PC-9 (cell line): ENCODE results near the gene TROAP. TPM values are rescaled to one million over a fixed set of nuclear protein-coding genes. Genes with fewer than 3 reads are reported as not detected.

Source experiments
- BruUV-seq: library from RNA; stranded (reverse); fragments of 400-500 nt; replicated peaks from 2 replicates; lab custom pipeline; 2021; lab: Mats Ljungman, UMichigan
- CTCF ChIA-PET: fragments of 300-600 bp; sonication (Branson Sonifier 250); formaldehyde crosslinking; loops from one replicate; lab custom pipeline; 2022; ENCODE audit warnings: antibody characterized with exemption; lab: Charles Lee
- POLR2A ChIA-PET: fragments of 300-600 bp; sonication (Branson Sonifier 250); formaldehyde crosslinking; loops from one replicate; lab custom pipeline; 2022; ENCODE audit warnings: antibody characterized with exemption; ENCODE audit not compliant: unreplicated experiment; lab: Charles Lee
- DNase-seq, 2 experiments: peaks; one replicate each; pipeline versions ENCODE4 v3.0.0 to v3.0.0-alpha.2; 2015 to 2022; ENCODE audit warnings: mixed read lengths in 1 of 2
- H2AFZ ChIP-seq: fragments of 200-600 bp; sonication (generic); 2 replicates; pipeline ENCODE4 v1.8.1; 2017; ENCODE audit warnings: antibody characterized with exemption
- H3F3A ChIP-seq: fragments of 200-600 bp; sonication (generic); 2 replicates; pipeline ENCODE4 v1.8.1; 2017; ENCODE audit warnings: antibody characterized with exemption, mild to moderate bottlenecking, low read depth; ENCODE audit not compliant: insufficient read depth
- H3K27ac ChIP-seq: fragments of 200-600 bp; sonication (generic); 2 replicates; pipeline ENCODE4 v1.6.1; 2016; ENCODE audit warnings: mixed run types
- H3K27me3 ChIP-seq: fragments of 200-600 bp; sonication (generic); 2 replicates; pipeline ENCODE4 v1.6.1; 2016; ENCODE audit warnings: low read depth, mixed run types; ENCODE audit not compliant: insufficient read depth
- H3K36me3 ChIP-seq: fragments of 200-600 bp; sonication (generic); 2 replicates; pipeline ENCODE4 v1.6.1; 2016; ENCODE audit warnings: low read depth, mixed run types
- H3K4me1 ChIP-seq: fragments of 200-600 bp; sonication (generic); replicated peaks from 2 replicates; pipeline ENCODE4 v1.6.1; 2016; ENCODE audit warnings: mixed run types; ENCODE audit not compliant: insufficient read depth
- H3K4me2 ChIP-seq: fragments of 200-600 bp; sonication (generic); 2 replicates; pipeline ENCODE4 v1.6.1; 2017; ENCODE audit warnings: mixed run types
- H3K4me3 ChIP-seq: fragments of 200-600 bp; sonication (generic); 2 replicates; pipeline ENCODE4 v1.6.1; 2016; ENCODE audit warnings: mixed run types
- H3K79me2 ChIP-seq: fragments of 200-600 bp; sonication (generic); 2 replicates; pipeline ENCODE4 v1.6.1; 2017; ENCODE audit warnings: low read depth, mixed run types
- H3K9me2 ChIP-seq: fragments of 200-600 bp; sonication (generic); 2 replicates; pipeline ENCODE4 v1.8.1; 2017; ENCODE audit warnings: mild to moderate bottlenecking; ENCODE audit not compliant: insufficient read depth
- H3K9me3 ChIP-seq: fragments of 200-600 bp; sonication (generic); 2 replicates; pipeline ENCODE4 v1.8.1; 2016; ENCODE audit warnings: low read depth; ENCODE audit not compliant: insufficient read depth
- H4K20me1 ChIP-seq: fragments of 200-600 bp; sonication (generic); 2 replicates; pipeline ENCODE4 v1.8.1; 2017; ENCODE audit not compliant: insufficient read depth
- EZH2 ChIP-seq: fragments of 200-600 bp; sonication (generic); IDR thresholded peaks from 2 replicates; pipeline ENCODE4 v1.8.0; 2017; ENCODE audit warnings: antibody characterized with exemption, low read depth
- intact Hi-C: fragments of 100-400 bp; cut with micrococcal nuclease; formaldehyde crosslinking; loops from one replicate; pipeline ENCODE4 v1.10.0; 2022; ENCODE audit not compliant: unreplicated experiment
- total RNA-seq: library from RNA; stranded (reverse); gene quantifications from 2 replicates; pipeline ENCODE4 v1.2.3, GENCODE V29; 2021
- TF ChIP-seq, protein P1 (sequence below): fragments of 200-600 bp; sonication (generic); conservative IDR thresholded peaks from 2 replicates; pipeline ENCODE4 v1.6.1; 2017; ENCODE audit warnings: mixed run types, antibody characterized with exemption, mild to moderate bottlenecking, moderate library complexity

Gene TROAP
- total RNA-seq, 1 experiment from 2014 or later, result 79.9 TPM

DNA sequence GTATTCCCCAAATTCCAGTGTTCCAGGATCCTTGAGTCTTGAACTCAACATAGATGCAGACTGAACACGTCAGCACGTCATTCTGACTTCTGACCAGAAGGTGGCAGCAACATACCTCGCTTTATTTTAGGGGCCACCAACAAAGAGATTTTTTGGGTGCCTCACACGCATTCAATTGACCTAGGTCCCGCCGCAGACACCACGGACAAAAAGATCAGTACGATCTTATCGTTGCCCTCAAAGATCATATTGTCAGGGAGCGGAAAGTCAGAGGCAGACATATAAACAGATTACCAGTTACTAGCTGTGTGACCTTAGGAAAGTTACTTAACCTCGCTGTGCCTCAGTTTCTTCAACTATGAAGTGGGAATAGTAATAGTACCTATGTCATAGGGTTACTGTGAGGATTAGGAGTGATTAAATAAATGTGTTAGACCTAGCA is 34.6 kb upstream of the TROAP start:
- ChIA-PET POLR2A (no interaction called here), CTCF (interaction anchor here (0.6 to 1.5 kb wide), 6 partner anchors 53 to 335 kb away, joined by 3 to 8 read pairs (median 4); partner anchors contain the start of gene PRPF40B)
- DNase-seq, result peak in 1 of 2 experiments; percentile 55

DNA sequence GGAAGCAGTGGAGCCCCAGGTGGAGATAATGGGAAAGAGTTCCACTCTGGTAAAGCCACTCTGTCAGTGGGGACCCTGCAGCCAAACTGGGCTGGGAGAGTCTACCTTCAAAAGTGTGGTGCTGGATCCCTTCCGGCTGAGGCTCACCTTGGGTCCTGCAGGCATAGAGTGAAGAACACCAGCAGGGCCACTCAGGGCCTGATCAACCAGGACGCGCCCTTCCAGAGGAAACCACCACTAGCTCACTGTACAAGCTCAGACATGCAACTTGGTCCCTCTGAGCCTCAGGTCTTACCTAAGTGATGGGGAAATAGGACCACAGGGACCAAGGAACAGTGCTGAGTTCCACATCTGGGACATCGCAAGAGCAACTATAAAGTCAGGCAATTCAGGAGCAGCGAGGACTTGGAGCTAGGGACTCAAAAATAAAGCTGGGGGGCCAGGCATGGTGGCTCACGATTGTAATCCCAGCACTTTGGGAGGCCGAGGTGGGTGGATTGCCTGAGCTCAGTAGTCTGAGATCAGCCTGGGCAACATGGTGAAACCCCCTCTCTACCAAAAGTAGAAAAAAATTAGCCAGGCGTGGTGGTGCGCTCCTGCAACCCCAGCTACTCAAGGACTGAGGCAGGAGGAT is 34.0 kb upstream of the TROAP start:
- TF ChIP-seq, protein P1, sequence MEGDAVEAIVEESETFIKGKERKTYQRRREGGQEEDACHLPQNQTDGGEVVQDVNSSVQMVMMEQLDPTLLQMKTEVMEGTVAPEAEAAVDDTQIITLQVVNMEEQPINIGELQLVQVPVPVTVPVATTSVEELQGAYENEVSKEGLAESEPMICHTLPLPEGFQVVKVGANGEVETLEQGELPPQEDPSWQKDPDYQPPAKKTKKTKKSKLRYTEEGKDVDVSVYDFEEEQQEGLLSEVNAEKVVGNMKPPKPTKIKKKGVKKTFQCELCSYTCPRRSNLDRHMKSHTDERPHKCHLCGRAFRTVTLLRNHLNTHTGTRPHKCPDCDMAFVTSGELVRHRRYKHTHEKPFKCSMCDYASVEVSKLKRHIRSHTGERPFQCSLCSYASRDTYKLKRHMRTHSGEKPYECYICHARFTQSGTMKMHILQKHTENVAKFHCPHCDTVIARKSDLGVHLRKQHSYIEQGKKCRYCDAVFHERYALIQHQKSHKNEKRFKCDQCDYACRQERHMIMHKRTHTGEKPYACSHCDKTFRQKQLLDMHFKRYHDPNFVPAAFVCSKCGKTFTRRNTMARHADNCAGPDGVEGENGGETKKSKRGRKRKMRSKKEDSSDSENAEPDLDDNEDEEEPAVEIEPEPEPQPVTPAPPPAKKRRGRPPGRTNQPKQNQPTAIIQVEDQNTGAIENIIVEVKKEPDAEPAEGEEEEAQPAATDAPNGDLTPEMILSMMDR, result no peak
- no peak for TF ChIP-seq EZH2
- Histone ChIP-seq H4K20me1 (no peaks in the 10 kb centered on the region), H3K27ac (no peak overlapping the region), H3F3A (no peaks in the 10 kb centered on the region), H3K4me3 (no peak overlapping the region), H3K36me3 (no peaks in the 10 kb centered on the region), H3K9me3 (no peaks in the 10 kb centered on the region), H3K9me2 (no peaks in the 10 kb centered on the region), H3K79me2 (no peaks in the 10 kb centered on the region), H2AFZ (no peak overlapping the region), H3K27me3 (no peaks in the 10 kb centered on the region), H3K4me2 (no peak overlapping the region), H3K4me1 (no peaks in the 10 kb centered on the region)
- DNase-seq, result no peak
- intact Hi-C loops, result loop anchor here (1.0 to 2.0 kb wide), 2 partner anchors 58 to 68 kb away; partner anchors contain the start of gene DNAJC22
- no TSS peak for BruUV-seq
- POLR2A ChIA-PET, result no interaction called here
- CTCF ChIA-PET, result interaction anchor here (0.5 to 1.5 kb wide), 8 partner anchors 14 to 334 kb away, joined by 3 to 10 read pairs (median 5); partner anchors contain the start of gene PRPF40B

More for the DNA sequence above, 34.6 kb upstream of the TROAP start:
- Histone ChIP-seq H3K79me2 (no peaks in the 10 kb centered on the region), H3K9me3 (no peaks in the 10 kb centered on the region), H3K4me3 (no peak overlapping the region), H2AFZ (no peak overlapping the region), H4K20me1 (no peaks in the 10 kb centered on the region), H3K27me3 (no peaks in the 10 kb centered on the region), H3K4me1 (no peaks in the 10 kb centered on the region), H3K27ac (no peak overlapping the region), H3F3A (no peaks in the 10 kb centered on the region), H3K36me3 (no peaks in the 10 kb centered on the region), H3K9me2 (no peaks in the 10 kb centered on the region), H3K4me2 (no peak overlapping the region)
- TF ChIP-seq EZH2, result no peak
- TF ChIP-seq, protein P1, result peak; percentile 93
- intact Hi-C loops, result loop anchor here (1.0 to 2.0 kb wide), 2 partner anchors 58 to 69 kb away; partner anchors contain the start of gene DNAJC22
- no TSS peak for BruUV-seq

DNA sequence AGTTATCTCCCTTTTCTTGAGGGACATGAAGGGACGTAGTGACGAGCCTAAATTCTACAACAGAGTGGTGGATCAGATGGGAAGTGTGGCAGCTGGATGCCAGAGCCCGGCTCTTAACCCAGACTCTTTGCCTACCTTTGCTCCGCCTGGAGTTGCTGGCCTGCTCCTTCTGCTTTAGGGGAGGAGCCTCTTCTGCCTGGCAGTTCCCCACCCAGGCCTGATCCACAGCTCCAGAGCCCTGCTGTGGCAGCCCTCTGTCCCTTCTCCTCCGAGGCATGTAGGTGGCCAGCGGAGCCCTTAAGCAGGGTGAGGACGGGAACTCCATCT is 30.4 kb upstream of the TROAP start:
- no peaks in the 10 kb centered on the region for H3K79me2 ChIP-seq
- H4K20me1 ChIP-seq, result no peaks in the 10 kb centered on the region
- intact Hi-C loops, result no loop called here
- no peak overlapping the region for H3K4me3 ChIP-seq
- no TSS peak for BruUV-seq
- H3K36me3 ChIP-seq, result no peaks in the 10 kb centered on the region
- no peak overlapping the region for H3K4me2 ChIP-seq
- H3K27me3 ChIP-seq, result 0 out of 2 replicates have a peak, but pooled peaks cover under 1% of the 10 kb centered on the region
- DNase-seq, result no peak
- H3F3A ChIP-seq, result no peaks in the 10 kb centered on the region
- no peaks in the 10 kb centered on the region for H3K4me1 ChIP-seq
- CTCF ChIA-PET, result no interaction called here
- no peaks in the 10 kb centered on the region for H3K9me2 ChIP-seq
- no peaks in the 10 kb centered on the region for H3K9me3 ChIP-seq
- no peak overlapping the region for H2AFZ ChIP-seq
- POLR2A ChIA-PET, result interaction anchor here (0.6 kb wide), 1 partner anchor 173 kb away, joined by 4 read pairs; no protein-coding TSS in a partner anchor
- no peak overlapping the region for H3K27ac ChIP-seq
- TF ChIP-seq, protein P1, result no peak
- no peak for TF ChIP-seq EZH2
